GM21529 (cell line): ENCODE data around the gene PNP.

ENCODE experiments used
- ATAC-seq: cut with Tn5 transposase; IDR thresholded peaks from one replicate; pipeline ENCODE4 v1.9.1; 2021; ENCODE audit not compliant: unreplicated experiment

Gene PNP

DNA sequence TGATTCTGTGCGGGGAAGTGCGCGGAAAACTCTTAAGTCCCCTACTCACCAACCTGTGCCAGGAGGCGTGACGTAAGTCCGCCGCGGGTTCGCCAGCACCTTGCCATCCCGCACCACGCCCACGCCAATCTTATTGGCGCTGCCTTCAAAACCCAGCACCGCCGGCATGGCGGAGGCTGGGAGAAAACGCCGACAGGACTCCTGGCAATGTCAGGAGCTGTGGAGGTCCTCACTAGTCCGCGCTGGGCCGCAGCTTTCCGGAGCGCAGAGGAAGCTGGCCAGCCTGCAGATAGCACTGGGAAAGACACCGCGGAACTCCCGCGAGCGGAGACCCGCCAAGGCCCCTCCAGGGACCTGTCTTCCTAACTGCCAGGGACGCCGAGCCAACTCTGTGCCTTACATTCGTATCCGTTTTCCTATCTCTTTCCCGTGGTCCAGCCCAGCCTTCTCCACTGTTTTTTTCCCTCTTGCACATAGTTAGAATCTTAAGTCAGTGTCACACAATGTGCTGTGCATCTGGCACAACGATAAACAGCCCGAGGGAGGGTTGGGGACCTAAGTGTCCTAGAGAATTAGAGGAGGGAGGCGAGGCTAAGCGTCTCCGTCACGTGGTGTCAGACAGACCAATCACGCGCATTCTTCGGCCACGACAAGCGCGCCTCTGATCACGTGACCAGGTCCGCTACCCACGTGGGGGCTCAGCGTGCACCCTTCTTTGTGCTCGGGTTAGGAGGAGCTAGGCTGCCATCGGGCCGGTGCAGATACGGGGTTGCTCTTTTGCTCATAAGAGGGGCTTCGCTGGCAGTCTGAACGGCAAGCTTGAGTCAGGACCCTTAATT lies 14.5 kb upstream of the PNP start, which contains the start of the genes APEX1 and OSGEP:
TSS of gene APEX1 (plus strand) at position 711 of the 839 bp plus-strand sequence. CDS start 420 bp downstream, outside the sequence.
TSS of gene OSGEP (minus strand) at position 297 of the 839 bp plus-strand sequence. CDS start at position 168, 129 bp downstream.
- ATAC-seq: peak; percentile 84

DNA sequence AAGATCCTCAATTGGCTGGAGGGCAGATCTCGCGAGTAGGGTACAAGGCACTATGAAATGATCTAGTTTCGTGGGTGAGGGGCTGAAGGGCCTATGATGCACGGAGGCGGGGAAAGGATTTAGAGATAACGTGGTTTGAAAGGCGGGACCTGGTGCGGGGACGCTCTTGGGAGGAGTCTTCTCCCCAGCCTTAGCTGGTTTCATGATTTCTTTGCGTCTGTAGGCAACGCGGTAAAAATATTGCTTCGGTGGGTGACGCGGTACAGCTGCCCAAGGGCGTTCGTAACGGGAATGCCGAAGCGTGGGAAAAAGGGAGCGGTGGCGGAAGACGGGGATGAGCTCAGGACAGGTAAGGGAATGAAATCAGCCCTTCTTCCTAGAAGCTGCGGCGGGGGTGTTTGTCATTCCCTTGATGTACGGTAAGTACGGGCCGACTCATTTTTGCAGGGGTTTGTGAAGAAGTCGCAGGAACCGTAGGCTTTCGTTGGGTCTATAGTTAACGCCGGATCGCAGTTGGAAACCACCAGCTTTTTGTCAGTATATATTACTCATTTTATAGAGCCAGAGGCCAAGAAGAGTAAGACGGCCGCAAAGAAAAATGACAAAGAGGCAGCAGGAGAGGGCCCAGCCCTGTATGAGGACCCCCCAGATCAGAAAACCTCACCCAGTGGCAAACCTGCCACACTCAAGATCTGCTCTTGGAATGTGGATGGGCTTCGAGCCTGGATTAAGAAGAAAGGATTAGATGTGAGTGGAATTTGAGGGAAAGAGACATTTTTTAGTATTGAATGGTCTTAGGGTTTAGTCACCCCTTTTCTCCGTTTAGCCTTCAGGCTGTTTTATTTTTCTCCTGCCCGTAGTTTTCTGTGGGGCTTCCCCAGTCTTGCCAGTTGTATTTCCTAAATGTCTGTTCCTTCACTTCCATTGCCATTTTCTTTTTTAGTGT lies 13.6 kb upstream of the PNP start:
- ATAC-seq: peak; percentile 40

DNA sequence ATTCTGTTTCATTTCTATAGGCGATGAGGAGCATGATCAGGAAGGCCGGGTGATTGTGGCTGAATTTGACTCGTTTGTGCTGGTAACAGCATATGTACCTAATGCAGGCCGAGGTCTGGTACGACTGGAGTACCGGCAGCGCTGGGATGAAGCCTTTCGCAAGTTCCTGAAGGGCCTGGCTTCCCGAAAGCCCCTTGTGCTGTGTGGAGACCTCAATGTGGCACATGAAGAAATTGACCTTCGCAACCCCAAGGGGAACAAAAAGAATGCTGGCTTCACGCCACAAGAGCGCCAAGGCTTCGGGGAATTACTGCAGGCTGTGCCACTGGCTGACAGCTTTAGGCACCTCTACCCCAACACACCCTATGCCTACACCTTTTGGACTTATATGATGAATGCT lies 12.2 kb upstream of the PNP start:
- no peak for ATAC-seq

DNA sequence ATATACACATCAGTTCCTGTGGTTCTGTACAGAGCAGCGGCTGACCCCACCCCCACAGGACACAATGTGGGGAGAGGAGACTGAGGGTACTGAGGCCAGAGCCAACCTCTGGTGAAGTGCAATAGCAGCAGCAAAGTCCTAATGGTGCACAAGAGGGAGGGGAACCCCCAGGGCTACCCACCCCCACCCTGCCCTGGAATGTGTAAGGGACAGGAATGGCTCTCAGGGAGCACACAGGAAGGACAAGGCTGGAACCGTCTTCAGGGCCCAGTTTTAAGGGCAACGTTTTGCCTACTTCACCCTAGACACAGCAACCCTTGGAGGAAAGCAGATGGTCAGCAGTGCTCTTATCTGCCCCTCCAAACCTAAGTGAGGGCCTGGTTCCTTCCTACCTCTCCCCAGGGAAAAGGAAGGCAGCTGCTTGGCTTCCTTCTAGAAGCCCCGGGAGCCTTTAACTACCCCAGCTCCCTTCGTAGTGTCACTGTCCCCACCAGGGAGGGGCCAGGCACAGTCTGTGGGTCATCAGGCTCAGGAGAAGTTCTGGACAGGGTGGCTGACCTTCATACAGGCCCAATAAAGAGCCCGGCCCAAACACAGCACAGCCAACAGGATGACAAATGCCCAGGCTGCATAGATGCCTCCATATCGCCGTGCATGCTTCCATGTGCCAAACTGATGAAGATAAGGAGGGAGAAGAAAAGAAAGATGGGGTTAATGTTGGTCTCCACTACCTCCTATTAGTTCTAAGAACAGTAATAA lies 11.0 kb upstream of the PNP start:
- no peak for ATAC-seq

DNA sequence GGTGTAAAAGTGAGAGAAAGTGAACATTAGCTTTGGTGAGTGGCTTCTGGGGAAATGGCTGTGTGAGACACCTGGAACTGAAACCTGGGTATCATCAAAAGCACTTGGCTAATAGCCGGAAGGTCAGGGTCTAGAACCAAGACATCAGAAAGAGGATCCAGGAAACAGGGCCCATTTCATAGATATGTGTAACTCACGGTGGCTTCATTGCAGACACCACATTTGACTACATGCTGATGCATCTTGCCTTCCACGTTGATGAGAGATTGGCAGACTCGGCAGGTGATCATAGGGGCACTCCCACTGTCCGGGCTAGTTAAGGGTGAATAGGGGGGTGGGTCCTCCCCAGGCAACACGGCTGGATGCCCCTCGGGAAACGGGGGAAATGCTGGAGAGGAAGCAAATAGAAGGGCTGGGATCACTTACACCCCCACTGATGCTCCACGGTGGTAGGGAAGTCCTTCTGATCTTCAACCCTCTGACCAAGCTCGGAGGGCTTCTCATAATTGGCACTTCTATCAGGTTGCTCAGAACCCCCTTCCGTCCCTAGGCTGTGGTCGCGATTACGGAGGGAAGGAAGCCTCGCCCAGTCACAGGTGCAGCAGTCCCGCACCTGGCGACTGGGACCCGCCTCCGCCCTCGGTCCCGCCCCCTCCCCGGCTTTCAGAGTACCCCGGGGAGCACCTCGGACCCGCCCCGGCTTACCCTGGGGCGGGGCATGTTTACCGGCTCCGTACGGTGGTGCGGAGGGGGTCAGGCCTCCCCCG lies 8.6 kb upstream of the PNP start:
- ATAC-seq: peak; percentile 2

DNA sequence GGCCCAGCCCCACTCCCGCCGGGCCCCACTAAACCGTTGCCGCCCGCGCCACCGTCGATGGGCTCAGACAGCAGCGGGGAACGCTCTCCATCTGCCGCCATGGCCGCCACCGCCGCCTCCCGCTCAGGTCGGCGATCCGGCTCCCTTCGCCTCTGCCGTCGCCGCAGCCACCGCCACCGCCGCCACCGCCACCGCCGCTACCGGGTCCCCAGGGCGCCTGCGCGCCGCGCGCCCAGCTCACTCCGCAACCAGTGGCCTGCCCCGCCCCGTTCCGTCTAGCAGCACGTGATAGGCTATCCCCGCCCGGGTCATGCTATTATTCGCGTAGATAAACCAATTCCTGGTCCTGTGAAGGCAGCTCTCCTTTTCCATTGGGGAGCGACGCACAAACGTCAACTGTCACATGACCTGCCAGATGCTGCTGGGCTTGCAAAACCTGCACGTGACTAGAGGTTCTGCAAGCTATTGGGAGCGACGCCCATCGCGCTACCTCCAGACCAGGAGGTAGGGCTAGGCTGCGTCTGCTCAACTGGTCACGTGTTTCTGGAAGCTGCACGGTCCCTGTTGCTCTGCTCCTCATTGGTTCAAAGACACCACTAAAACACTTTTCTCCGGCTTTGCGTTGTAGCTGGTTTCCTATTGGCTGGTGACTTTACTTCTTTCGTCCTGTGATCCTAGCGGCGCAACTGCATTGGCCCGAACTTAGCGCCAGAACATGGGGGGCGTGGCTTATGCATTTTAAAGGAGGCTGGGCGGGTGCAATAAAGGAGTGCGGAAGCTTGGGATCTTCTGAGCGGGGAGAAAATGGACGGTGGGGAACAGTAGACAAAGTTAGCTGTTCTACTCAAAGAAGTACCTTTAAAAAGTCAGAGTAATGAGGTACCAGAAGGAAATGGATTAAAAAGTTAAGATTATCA lies 7.7 kb upstream of the PNP start, which contains the start of gene PIP4P1:
TSS of gene PIP4P1 (minus strand) at position 210 of the 917 bp plus-strand sequence. CDS start at position 101, 109 bp downstream.
- peak; percentile 94 for ATAC-seq

DNA sequence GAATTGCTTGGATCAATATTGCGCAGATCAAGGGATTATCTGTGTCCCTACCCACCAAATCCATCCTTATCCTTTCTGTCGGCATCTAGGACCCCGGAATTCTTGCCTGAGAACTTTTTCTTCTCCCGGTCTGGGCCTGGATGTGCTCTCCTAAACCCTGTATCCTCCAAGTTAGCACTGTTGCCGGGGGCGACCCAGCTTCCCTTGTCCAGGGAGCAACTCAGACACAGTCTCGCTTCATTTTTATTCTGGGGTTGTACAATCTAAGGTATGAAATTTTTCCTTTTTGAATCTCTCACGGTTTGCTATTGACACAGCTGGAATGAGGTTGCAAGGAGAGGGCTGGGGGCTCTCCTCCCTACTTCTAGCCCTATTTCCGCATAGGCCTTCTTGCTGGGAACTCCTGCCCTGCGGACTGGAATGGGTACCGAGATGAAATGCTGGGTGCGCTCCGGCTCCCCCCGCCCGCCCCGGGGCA lies 403 bp upstream of the PNP start:
- ATAC-seq: no peak

DNA sequence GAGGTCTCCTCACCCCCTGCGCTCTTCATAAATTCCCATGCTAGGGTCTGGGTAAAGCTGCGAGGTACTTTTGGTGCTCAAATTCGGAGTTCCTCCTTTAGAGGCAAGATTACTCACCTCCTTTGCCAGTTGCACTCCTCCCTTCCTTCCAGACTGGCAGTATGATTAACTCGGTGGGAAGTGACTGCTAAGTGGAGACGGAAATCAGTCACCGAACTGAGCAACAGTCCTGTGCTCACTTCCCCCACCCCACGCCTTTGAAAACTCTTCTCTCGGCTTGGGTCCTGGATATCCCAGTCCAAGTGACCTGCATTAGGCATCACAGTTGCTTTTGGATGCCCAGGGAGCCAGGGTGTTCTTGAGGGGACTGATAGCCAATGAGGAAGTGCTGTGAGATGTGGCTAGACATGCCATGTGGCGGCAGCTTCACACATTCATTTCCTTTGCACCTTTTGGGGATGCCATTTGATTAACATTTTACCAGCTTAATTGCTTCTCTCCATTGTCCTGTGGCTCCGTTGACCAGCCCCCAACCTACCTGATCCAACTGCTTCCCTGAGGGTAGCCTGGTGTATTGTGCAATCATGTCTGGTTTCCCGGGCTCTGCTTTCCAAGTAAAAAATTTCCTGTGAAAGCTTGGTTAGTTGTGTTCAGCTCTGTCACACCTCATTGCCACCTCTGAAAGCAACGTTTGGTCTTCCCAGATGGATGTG lies 840 bp downstream of the PNP start:
- ATAC-seq: peak; percentile 33

DNA sequence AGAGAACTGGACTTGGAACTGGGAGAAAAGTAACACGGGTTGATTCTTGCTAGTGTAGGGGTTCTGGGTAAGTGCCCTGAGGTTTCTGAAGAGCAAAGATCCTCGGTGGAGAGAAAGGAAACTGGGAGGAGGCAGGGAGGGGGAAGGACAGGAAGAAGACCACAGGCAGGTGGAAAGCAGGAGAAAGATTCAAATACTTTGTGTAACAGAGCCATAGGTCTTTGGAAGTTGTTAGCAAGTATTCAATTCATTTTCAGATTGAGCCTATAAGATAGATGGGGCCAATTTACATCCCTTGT lies 1.3 kb downstream of the PNP start:
- ATAC-seq: no peak

DNA sequence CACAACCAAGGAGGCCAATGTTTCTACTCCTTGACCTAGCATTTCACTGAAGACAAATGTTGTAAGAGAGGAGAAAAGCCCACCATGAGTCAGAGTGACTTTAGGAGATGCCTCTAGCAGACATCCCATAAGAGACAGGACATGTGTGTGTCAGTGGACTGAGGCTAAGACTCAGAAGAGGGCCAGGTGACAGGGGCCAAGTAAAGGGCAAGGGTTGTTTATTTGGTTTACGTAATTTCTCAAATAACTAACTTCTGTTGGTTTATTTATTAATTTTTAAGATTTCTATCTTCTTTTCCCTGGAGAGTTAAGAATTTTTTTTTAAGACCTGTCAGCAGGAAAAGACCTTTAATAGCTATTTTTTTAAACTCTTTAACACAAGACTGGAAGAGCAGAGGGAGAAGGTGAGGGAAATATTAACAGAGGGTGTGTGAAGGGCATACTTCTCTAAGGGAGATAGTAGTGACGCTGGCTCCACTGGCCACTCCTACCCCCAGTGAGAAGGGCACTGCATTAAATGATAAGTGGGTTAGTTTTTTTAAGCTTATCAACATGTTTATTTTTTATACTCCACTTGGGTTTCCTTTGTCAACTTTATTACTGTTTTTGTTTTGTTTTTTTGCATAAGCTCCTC lies 3.4 kb downstream of the PNP start:
- no peak for ATAC-seq

DNA sequence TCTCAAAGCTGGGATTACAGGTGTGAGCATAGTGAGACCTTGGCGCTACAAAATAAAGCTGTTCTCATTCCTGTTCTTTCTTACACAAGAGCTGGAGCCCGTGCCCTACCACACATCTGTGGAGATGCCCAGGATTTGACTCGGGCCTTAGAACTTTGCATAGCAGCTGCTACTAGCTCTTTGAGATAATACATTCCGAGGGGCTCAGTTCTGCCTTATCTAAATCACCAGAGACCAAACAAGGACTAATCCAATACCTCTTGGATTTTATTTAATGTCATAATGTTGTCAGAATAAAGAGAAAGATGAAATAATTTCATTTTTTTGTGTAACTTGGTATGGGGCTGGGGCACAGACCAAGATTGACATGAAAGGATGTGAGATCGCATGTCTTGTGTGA lies 7.6 kb downstream of the PNP start:
- ATAC-seq: no peak

DNA sequence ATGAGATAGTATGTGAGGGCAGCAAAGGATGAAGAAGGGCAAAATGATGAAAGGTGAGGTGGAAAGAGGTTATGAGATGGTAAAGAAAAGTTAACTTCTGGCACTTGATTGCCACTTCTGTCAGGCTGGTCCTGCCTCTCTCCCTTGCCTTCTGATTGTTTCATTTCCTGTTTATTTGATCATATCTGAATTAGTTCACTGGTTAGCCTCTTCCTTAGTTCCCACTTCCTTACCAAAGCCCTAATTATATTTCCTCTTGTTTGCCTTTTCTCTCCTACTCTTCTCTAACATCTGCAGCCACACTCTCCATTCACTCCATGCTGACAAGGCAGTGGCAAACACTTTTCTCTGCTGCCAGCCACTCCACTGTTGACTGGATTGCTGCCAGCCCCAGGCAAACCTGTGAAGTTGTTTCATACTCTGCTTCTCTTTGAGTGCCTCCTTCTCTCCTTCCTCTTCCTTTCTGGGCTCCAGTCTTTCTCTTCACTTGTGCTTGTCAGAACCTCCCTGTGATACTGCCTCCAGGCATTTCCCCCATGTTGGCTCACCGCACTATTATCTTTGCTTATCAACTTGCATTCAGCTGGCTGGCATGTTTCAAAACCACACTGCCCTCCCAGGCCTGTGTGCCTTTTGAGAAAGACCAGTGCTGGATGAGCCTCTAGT lies 8.1 kb downstream of the PNP start:
- no peak for ATAC-seq

DNA sequence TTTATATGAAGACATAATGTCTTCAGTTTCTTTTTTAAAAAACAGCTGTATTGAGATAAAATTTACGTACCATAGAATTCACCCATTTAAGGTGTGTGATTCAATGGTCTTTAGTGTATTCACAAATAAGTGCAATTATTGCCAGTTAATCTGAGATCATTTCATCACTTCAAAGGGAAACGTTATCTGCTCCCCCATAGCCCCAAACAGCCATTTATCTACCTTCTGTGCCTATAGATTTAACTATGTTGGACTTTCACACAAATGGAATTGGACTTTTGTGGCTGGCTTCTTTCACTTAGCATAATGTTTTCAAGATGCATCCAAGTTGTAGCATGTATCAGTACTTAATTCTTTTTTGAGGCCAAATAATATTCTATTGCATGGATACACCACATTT lies 9.7 kb downstream of the PNP start:
- no peak for ATAC-seq

DNA sequence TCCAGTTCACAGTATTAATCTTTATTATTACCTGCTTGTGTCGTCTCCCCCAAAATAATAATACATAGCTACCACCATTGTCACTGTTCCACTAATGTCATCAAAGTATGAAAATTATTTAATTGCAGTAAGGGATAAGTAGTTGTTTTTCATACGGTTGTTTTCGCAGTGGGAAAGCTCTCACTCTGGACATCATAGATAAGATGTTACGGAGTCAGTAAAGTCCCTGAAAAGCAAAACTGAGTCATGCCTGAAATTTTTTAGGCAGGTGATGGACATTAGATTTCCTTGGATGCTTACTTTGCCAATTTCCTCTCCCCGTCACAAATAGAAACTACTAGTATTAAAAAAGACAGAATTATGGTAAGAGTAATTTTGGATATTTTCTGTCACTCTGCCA lies 13.2 kb downstream of the PNP start:
- ATAC-seq: no peak

DNA sequence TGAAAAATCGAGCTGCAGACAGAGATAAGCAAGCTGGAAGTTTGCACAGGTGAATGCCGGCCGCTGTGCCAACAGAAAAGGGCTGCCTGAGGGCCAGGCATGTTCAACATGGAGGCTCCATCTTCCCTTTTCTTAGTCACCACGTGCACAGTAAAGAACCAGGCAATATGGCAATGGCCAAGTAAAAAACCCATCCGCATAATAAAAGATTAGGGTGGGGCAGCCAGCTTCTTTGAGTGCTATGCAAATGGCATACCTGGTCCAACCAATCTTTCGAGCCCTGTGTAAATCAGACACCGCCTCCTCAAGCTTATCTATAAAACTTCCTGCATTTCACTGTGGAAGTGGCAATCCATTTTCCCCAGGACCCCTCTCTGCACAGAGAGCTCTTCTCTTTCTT lies 16.7 kb downstream of the PNP start:
- ATAC-seq: no peak

DNA sequence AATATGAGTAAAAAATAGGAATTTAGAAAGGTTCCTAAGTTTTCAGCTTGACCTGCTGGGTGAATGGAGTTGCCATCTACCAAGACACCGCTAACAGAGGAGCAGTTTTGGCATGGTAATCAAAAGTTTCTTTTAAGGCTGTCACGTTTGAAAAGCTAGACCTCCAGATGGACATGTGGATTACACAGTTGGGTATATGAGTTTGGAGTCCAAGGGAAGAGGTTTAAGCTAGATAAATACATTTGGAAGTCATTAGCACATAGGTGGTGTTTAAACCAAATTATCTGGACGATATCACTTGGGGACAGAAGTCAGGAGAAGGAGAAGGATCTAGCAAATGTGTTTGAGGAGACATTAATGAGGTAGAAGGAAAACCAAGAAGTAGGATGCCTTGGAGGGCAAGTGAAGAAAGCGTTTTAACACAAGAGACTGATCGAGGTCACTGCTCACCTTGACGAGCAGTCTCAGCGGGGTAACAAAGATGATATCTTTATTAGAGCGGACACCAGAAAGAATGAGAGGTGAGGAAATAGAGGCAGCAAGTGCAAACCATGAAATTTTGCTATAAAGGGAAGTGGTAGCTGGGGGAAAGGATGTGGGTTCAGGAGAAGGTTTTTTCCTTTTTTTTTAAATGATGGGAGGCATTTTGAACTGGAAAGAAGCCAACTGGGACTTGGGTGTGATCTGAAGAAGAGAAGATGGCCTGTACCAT lies 17.6 kb downstream of the PNP start:
- no peak for ATAC-seq

DNA sequence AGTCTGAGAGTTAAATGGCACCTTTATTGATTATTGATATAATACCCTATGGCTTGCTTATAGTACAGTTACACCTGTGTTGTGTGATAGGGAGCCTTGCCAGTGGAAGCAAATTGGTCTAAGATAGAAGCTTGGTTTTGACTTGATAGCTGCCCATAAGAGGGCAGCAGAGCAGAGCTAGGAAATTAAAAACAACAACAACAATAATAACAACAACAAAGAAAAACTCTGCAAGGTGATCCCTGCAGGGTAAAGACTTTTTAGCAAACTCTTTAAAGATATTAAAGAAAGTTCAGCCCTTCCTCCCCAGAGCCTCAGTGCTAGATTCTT lies 18.2 kb downstream of the PNP start:
- no peak for ATAC-seq
